Stomach (tissue), 4 donors: ENCODE results near the gene FOXO3.

Experiments used
- EP300 ChIP-seq: sonication (generic); formaldehyde crosslinking; IDR thresholded peaks from one replicate; pipeline ENCODE4 v1.6.1; 2017; ENCODE audit warnings: antibody characterized with exemption
- POLR2A ChIP-seq, 4 donors: fragments of 450-650 bp; IDR thresholded peaks; one replicate each; pipeline ENCODE4 v1.6.1; 2016; ENCODE audit warnings: antibody characterized with exemption in 4 of 4, control low read depth in 2 of 4, mild to moderate bottlenecking in 1 of 4, moderate library complexity in 1 of 4
- POLR2AphosphoS5 ChIP-seq, 3 donors: sonication (generic); formaldehyde crosslinking; IDR thresholded peaks; one replicate each; pipeline ENCODE4 v1.6.1; 2016; ENCODE audit warnings: antibody characterized with exemption in 3 of 3
- TF ChIP-seq, protein P1 (sequence below), 7 experiments: fragments of 450-650 bp in 4 of 7; fragments of 200-600 bp in 3 of 7; sonication (generic) in 3 of 7; IDR thresholded peaks; one replicate each; pipeline ENCODE4 v1.5.1; 2016 to 2019; ENCODE audit warnings: antibody characterized with exemption in 7 of 7, control low read depth in 2 of 7, mild to moderate bottlenecking in 1 of 7

DNA sequence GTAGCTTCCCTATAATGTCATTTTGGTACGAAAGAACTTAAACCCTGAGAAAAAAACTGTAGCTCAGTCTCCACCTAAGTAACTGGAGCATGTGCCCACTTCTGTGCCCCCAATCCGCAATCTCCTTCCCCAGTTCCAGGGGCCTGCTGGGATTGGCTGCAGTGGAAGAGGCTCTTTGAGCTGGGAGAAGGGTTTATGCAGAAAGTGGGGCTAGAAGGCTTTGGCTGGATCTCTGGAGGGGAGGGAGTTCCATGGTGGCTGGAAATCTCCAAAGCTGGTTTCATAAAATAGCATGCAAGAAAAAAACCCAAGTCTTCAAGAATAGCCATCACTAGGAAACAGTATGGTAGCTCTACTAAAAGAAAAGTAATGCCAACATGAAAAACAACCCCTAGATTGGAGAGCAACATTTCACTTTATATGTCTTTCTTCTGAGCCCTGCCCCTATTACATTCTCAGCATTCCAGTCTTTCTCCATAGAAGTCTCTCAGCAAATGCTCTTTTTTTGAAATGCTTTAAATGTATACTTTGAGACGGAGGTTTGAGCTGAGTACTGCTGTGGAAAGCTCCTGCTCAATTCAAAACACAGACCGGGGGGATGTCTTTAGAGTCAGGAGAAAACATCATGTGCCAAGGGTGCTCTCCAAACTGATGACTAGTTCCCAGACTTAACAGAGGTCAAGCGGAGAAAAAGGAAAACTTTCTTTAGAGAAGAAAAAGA lies 36.0 kb upstream of the FOXO3 start:
- TF ChIP-seq, protein P1, sequence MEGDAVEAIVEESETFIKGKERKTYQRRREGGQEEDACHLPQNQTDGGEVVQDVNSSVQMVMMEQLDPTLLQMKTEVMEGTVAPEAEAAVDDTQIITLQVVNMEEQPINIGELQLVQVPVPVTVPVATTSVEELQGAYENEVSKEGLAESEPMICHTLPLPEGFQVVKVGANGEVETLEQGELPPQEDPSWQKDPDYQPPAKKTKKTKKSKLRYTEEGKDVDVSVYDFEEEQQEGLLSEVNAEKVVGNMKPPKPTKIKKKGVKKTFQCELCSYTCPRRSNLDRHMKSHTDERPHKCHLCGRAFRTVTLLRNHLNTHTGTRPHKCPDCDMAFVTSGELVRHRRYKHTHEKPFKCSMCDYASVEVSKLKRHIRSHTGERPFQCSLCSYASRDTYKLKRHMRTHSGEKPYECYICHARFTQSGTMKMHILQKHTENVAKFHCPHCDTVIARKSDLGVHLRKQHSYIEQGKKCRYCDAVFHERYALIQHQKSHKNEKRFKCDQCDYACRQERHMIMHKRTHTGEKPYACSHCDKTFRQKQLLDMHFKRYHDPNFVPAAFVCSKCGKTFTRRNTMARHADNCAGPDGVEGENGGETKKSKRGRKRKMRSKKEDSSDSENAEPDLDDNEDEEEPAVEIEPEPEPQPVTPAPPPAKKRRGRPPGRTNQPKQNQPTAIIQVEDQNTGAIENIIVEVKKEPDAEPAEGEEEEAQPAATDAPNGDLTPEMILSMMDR (IDR thresholded peaks at IDR 0.05) = no peak
- no peak for TF ChIP-seq POLR2A (IDR thresholded peaks at IDR 0.05)
- no peak for TF ChIP-seq POLR2AphosphoS5 (IDR thresholded peaks at IDR 0.05)
- no peak for TF ChIP-seq EP300
